Activated CD8-positive, alpha-beta memory T cell treated with anti-CD3 and anti-CD28 coated beads for 48 hours (primary cell): Measurements from ENCODE around the gene GSS.
"Not testable (repeated sequence)": the region's sequence is repeated elsewhere in the genome, so short reads cannot be mapped to it uniquely, and the experiment has no call there.

Source experiments
- DNase-seq, 3 experiments: peaks; one replicate each; pipeline ENCODE4 v3.0.0-alpha.2; 2020; ENCODE audit warnings: low read depth in 2 of 3, low spot score in 2 of 3

GSS gene

GRCh38 chr20:34915131-34915530 is 40.5 kb downstream of the GSS start:
- DNase-seq: no peak

GRCh38 chr20:34907616-34908469 is 47.8 kb downstream of the GSS start:
- no peak for DNase-seq

- DNase-seq: no peak
These were observed 51.4 kb downstream of the GSS start for GRCh38 chr20:34904202-34904621.

GRCh38 chr20:34898731-34899130 is 56.9 kb downstream of the GSS start:
- not testable (repeated sequence) for DNase-seq

- not testable (repeated sequence) for DNase-seq
These were observed 57.5 kb downstream of the GSS start for GRCh38 chr20:34898129-34898528.

GRCh38 chr20:34896086-34896621 is 59.5 kb downstream of the GSS start:
- no peak for DNase-seq

- DNase-seq: no peak
These were observed 60.1 kb downstream of the GSS start for GRCh38 chr20:34895465-34895864.

GRCh38 chr20:34894723-34895122 is 60.9 kb downstream of the GSS start:
- DNase-seq: no peak

- DNase-seq: no peak
These were observed 62.9 kb downstream of the GSS start for GRCh38 chr20:34892671-34893070.

- no peak for DNase-seq
These were observed 64.2 kb downstream of the GSS start for GRCh38 chr20:34891166-34892062.

GRCh38 chr20:34888468-34888867 is 67.1 kb downstream of the GSS start:
- no peak for DNase-seq

GRCh38 chr20:34887023-34887422 is 68.6 kb downstream of the GSS start:
- DNase-seq: no peak

GRCh38 chr20:34886122-34886521 is 69.5 kb downstream of the GSS start:
- DNase-seq: no peak

- no peak for DNase-seq
These were observed 71.3 kb downstream of the GSS start for GRCh38 chr20:34884260-34884659.

- no peak for DNase-seq
These were observed 71.8 kb downstream of the GSS start for GRCh38 chr20:34883809-34884208.

- DNase-seq: no peak
These were observed 72.4 kb downstream of the GSS start for GRCh38 chr20:34883087-34883688.

- DNase-seq: no peak
These were observed 73.9 kb downstream of the GSS start for GRCh38 chr20:34881689-34882088.

GRCh38 chr20:34880971-34881370 is 74.6 kb downstream of the GSS start:
- DNase-seq: not testable (repeated sequence)

- DNase-seq: no peak
These were observed 75.3 kb downstream of the GSS start for GRCh38 chr20:34880215-34880850.
